ENCODE results near the gene KATNB1.
"Not testable (repeated sequence)": the region's sequence is repeated elsewhere in the genome, so short reads cannot be mapped to it uniquely, and the experiment has no call there.

KATNB1 gene

DNA sequence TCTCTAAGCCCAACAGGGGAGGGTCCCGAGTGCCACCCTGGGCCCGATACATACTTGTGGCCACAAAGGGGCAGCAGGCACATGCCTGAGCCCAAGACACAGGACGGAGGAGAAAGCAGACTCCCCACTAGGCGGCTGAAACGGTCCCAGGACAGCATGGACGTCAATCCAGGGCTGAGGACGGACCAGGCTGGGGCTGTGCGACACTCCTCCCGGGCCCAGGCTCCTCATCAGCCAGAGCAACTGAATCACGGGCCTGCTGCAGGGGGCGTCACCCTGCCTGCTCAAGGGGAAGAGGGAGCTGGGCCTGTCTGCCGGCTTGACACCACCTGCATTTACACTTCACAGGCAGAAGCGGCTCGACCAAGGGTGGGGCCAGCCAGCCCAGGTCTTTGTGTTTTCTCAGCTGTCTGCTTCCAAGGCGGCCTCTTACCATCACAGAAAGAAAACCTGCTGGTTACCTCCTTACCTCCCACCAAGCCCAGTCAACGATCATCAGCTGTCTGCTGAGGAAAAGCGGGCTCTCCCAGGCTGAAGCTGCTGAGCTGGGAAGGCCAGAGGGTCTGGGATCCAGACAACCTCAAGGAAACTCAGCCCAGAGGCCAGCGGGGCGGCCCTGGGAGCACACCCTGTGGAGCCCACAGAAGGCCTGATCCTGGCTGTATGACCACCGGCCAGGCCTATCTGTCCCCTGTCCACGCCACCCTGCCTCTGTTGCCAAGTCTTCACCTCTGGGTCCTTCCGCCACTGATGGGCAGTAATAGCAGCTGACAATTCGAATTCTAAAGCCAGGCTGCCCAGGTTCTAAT lies 40.3 kb downstream of the KATNB1 start:
- DNase-seq: no peak

DNA sequence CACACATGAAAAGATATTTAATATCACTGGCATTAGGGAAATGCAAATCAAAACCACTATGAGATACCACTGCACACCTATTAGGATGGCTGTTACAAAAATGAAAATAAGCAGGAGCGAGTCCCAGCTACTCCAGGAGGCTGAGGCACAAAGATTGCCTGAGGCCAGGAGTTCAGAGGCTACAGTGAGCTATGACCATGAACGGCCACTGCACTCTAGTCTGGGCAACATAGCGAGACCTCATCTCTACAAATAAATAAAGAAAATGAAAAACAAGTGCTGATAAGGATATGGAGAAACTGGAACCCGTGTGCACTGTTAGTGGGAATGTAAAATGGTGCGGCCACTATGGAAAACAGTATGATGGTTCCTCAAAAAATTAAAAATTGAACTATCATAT lies 43.1 kb downstream of the KATNB1 start:
- DNase-seq: no peak

DNA sequence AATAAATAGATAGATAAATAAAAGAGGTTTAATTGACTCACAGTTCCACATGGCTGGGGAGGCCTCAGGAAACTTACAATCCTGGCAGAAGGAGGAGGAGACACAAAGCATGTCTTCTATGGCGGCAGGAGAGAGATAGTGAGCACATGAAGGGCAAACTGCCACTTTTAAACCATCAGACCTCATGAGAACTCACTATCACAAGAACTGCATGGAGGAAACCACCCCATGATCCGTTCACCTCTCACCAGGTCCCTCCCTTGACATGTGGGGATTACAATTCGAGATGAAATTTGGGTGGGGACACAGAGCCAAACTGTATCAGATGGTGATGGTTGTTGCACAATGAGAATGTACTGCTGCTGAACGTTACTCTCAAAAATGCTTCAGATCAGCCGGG lies 44.3 kb downstream of the KATNB1 start:
- DNase-seq: not testable (repeated sequence)

DNA sequence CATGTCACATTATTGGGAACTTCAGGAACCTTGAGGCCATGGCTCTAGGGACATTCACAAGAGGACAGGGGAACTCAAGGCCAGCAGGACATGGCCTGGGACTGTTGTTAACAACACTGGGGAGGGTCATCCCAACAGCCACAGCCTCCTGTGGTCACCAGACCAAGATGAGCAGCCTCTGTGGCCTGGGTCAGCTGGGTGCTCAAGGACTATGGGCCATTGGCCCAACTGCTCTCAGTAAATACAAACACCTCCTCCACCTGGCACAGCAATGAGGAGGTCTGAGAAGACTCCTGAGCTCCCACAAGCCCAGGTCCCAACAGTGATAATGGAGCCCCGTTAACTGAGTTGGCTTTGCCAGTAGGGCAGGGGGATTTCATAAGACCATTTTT lies 45.8 kb downstream of the KATNB1 start:
- DNase-seq: no peak

DNA sequence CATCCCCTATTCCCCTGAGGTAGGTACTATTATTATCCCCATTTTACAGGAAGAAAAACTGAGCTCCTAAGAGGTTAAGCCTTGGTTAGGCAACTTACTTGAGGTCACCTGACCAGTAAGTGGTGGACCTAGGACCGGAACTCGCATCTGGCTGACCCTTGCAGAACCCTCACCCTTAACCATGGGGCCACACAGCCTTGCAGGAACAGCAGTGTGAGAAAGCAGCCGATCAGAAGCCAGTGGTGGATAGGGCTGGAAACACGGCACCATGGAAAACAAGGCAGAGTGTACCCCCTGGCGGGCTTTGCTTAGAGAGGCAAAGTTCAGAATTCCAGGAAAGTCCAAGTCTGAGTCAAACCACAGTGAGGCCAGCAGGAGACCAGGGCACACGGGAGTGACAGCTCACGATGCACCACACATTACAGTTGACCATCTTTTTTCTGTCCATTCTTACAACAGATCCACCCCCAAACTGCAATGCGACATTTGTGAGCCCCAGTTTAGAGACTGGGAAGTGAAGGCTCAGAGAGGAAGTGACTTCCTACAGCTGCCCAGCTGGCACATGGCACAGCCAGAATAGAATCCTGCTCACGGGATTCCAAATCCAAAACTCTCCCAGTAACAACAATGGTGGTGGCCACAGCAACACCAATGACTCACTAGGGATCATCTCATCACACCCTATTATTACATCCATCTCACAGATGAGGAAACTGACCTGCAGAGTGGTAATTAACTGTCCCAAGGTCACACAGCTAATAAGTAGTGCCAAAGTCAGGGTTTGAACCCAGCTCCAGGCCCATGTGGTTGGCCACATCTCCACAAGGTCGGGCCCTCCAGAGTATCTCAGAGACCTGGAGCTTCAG lies 46.4 kb downstream of the KATNB1 start:
- DNase-seq: no peak

DNA sequence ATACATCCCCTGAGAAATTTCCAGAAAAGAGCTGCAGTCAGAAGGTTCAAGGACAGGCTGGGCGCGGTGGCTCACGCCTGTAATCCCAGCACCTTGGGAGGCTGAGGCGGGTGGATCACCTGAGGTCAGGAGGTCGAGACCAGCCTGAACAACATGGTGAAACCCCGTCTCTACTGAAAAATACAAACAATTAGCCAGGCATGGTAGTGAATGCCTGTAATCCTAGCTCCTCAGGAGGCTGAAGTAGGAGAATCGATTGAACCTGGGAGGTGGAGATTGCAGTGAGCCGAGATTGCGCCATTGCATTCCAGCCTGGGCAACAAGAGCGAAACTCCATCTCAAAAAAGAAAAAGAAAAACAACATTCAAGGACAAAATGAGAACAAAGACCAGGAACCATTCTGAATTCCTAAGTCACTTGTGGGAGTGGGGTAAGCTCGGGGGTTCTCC lies 47.1 kb downstream of the KATNB1 start:
- not testable (repeated sequence) for DNase-seq

DNA sequence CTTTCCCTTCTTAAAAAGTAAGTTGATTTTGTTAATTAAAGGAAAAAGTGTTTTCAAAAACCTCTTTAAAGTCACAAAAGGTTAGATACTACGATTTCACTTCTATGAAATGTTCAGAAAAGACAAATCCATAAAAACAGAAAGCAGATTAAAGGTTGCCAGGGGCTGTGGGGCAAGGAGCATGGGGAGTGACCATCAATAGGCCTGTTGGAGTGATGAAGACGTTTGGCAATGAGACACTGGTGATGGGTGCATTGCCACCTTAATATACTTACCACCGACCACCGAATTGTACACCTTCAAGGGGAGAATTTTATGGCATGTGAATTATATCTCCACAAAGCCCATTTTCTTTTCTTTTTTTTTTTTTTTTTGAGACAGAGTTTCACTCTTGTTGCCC lies 47.5 kb downstream of the KATNB1 start:
- no peak for DNase-seq

DNA sequence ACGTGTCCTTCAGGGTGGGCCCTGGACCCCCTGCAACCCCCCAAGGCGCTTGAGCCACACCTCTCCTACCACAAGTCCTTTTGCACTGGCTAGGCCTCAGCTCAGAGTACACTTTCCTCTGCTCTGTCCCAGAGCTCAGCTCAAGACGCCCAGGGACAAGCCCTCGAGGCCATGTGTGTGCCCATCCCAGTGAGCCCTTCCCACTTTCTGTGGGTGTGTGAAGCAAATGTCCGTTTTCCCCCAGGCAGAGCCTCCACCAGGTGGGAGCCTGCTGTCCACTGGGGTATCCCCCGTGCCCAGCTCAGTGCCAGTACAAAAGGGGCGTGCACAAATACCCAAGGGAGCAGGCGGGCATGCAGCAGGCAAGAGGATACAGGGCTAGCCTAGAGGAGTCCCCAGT lies 48.3 kb downstream of the KATNB1 start:
- DNase-seq: no peak

DNA sequence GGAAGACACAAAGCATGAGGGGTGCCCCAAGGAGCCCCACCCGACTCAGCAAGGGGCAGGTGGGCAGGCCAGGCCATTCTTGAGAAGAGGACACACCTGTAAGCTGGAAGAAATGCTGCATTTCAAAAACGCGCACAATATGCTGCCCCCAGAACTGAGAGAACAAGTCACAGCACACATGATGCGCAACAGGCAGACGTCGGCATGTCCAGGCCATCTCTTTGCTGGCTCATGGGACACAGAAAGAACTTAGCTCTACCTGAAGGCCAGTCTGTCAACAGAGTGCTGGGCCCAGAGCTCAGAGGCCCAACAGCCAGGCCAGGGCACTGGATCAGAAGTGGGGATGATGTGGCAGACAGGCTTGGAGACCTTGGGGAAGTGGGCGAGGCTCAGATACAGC lies 48.8 kb downstream of the KATNB1 start:
- no peak for DNase-seq

DNA sequence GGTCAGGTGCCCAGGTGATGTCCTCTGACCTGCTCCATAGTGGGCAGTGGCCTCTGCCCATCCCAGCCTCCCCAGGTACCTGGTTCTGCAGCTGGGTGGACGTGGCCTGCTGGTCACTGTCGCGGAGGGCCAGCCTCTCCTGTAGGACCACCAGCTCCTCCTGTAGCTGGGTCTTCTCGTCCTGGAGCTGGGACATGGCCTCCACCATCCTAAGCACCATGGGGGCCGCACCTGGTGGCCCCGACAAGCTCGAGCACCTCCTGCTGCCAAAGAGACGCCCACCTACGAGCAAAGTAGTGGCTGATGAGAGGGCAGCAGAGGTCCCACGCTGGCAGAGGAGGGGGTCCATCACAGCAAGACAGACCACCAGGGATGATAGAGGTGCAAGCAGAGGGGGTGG lies 49.8 kb downstream of the KATNB1 start:
- DNase-seq: no peak

DNA sequence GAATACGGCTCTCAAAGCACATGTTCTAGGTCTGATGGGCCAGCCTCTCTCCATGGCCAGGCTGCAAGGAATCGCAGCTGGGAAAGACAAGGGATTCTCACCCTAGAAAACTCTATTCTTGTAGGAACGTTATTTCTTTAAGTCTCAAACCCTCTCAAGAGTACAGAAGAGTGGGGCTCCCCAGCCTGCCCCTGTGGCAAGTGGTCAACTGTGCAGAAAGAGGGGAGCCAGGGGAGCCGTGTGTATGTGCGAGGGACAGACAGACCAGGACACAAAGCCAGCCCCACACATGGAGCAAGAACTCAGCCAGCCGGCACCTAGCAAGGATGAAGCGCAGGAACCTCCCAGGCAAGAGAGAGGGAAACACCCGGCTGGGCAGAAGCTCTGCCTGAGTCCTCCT lies 50.4 kb downstream of the KATNB1 start:
- DNase-seq: no peak

DNA sequence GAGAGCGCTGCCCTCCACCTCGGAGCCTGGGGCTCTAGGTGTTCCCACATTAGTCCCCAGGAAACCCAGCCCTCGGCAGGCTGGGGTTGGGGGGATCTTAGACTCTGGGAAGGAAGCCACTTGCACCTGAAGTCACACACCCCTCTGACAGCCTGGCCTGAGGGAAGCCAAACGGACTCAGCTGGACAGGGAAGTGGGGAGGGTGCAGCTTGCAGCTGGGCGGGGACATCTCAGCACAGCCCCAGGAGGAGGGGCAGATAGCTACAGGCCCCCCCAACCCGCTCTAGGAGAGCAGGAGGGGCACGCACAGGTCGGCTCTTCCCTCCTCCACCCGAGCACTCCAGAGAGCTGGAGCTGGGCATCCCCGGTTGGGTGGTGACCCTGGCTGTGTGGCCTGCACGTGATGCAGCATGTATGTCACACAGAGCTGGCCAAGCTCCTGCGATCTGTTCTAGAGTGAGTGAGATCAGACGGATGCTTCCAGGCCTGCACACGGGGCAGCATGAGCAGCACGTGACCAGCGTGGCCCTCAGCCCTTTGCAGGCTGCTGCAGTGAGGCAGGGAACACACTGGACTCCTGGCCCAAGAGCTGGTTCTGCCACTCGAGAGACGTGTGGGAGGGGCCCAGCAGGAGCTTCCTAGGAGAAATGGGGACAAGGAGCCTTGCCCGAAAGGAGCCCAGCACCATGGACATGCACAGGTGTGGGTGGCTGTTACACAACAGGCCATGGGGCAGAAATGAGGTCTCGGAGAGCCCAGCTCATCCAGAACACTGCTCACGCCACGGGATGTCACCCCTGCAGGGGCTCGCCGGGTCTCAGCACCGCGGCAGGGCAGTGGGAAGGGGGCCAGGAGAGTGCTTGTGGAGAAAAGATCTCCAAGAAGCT lies 51.3 kb downstream of the KATNB1 start:
- DNase-seq: no peak

DNA sequence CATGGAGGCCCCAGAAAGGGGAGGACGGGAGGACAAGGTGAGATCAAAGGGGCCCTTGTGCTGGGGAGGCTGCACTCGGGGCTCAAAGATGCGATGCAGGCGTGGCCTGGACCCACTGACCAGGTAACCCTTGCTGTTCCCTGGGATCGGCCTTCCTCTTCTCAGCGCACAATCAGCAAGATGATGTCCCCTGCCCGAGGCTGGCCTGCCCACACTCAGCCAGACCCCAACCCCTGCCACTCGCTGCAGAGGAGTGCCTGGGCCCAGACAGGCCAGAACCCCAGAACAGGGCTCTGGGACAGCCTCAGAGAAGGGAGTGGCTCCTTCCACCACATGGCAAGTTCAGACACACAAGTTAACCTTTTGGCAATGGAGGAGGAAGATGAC lies 51.9 kb downstream of the KATNB1 start:
- DNase-seq: no peak

DNA sequence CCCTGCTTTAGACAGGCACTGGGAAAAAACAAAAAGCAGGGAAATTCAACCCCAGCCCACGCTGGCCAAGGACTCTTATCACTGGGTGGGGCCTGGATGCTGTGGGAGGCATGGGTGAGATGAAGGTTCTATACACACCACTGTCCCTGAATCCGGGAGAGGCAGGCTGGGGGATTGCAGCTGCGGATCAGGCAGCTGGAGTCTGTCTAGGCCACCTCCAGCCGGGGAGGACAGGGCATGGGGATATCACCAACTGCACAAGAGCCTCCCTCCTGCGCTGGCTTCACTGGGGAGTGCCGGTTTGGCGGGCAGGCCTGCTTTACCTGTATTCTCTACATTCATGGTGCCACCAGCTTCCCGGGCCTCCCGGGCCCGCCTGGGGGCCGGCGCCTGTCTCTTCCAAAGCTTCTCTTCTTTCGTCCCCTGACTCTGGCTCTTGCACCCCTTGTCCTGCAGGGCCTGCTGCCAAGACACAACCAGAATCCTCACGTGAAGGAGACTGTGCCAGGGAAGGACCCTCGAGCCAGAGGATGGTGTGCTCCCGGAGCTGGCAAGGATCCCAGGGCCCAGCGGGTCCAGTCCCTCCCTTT lies 52.8 kb downstream of the KATNB1 start:
- DNase-seq: no peak

DNA sequence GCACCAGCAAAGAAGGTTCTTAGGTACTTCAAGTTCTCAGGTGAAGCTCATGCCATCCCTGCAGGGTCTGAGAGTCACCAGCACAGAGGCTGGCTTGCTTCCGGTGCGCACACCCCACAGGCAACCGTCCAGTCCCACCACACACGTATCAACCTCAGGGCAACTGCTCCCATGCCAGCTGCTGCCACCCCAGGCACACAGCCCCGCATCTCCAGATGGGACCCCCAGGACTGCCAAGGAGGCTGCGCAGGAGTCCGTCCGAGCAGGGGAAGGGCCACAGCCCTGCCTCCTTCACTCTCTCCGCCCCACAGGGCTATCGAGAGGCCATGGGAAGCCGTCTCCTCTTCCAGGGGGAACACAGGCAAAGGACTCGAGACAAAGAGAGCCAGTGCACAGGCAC lies 53.4 kb downstream of the KATNB1 start:
- DNase-seq: no peak

DNA sequence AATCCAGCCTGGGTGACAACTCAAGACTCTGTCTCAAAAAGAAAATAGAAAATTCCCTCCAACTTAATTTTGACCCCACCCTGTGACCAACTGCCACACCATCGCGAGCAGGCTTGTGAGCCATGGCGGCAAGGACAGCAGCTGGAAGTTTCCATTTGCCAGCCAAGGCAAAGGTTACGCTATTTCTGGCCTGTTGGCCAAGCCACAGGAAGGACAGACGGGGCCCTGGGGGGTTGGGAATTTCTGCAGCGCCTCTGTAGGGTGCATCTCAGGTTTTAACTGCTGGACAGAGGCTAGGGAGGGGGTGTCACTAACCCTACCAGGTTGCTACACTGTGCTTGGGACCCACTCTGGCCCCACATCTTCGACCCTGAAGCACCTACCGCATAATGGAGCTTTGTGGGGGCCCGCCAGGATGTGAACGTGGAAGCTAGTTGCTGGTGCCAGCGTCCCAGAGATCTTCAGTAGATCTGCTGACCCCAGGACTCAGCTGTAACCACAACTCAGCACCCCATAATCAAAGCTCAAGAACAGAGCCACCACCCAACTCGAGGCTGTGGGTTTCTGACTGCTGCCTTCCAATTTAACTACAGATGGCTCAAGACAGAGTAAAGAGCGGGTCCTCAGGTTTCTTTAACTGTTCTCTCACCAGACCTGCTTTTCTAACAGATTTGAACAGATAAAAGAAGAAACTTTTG lies 55.8 kb downstream of the KATNB1 start:
- no peak for DNase-seq

DNA sequence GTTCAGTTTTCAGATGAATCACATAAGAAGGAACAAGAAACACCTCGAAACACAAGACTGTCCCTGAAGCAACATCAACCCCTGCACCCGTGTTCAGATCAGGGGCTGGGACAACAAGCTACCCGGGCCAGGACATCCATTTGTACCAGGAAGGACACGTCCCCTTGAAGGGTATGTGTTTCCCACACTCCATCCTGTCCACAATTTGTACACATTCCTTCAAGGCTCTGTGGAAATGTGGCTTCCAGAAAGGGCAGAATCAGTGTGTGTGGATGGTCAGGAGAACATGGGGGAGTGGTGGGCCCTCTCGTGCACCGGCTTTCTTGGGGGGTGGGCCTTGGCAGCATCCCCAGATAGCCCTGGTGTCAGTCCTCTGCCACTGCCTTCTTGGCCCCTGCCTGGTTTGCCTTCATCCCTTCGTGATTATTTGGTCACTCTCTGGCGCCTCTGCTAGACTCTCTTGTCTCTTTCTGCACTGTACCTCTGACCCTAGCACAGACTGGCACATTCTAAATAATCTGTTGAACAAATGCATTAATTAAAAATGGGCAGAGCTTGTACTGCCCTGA lies 56.4 kb downstream of the KATNB1 start:
- DNase-seq: no peak

DNA sequence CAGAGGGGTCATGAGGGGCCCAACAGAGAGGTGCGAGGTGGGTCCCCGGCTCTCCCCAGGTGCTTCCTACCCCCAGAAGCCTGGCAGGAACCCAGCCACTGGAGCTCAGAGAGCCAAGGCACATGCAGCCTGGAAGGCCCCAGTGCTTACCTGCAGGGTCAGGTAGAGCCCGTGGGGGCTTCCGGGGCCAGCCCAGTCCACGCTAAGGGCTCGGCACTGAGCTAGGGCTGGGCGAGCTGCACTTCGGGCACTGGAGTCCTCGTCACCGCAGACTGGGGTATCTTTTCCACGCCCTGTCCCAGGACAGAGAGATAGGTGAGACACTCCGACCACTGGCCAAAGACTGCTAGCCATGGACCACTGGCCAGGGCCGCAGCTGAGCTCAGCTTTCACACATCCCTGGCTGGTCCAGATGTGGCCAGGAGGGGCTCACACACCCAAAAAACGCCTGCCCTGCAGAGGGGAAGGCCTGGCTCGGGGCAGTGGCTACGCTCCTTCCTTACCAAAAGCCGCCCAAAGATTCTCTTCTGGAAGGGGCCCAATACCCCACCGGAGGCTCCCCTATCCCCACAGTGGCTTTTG lies 59.4 kb downstream of the KATNB1 start:
- no peak for DNase-seq

DNA sequence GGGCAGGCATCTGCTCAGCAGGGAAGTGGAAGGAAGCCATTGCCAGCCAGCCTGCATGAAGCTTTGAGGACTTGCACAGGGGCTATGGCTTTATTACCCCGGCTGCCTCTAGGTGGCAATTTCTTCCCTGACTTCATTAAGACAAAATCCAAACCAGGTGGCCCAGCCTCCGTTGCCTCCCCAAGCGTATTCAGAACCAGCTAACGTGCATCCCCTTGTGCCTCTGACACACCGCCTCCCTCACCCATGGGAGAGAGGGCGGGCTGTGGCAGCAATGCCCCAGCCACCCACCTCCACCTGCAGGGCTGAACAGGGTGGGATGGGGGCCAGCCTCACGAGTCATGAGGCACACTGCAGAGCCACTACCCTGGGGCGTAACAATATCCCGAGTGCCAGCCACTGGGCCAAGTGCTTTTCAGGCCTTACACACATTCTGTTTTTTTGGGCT lies 59.9 kb downstream of the KATNB1 start:
- peak; percentile 82 for DNase-seq

DNA sequence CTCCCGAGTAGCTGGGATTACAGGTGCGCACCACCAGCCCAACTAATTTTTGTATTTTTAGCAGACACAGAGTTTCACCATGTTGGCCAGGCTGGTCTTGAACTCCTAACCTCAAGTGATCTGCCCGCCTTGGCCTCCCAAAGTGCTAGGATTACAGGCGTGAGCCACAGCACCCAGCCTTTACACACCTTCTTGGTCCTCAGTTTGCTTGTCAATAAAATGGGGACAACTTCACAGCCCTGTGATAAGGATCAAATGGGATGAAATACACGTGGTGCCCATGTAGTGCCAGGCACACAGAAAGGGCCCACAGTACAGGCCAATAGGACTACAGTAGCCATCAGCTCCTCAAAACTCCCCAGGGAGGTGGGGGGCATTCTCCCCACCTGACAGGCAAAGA lies 60.4 kb downstream of the KATNB1 start:
- DNase-seq: not testable (repeated sequence)

DNA sequence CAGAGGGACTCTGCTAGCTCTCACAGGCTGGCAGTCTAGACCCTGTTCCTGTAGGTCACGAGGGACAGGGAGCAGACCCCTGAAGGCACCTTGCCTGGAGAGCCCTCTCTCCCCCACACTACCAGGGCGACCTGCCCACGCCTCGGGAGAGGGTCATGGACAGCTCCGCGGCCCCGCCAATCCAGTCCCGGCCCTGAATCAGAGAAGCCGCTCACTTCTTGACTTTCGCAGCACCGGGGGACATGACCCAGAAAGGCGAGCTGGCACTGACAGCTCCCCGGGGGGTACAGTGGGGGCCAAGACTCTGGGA lies 61.6 kb downstream of the KATNB1 start:
- no peak for DNase-seq

Data from NCI-H2171 treated with DMSO at 0.1 percent for 48 hours (cell line).